Keratinocyte (primary cell): ENCODE data around the gene PCGF1.

Source experiments
- CTCF ChIP-seq, 3 experiments: IDR thresholded peaks in 1 of 3; conservative IDR thresholded peaks in 1 of 3; optimal IDR thresholded peaks in 1 of 3; 2 replicates in 2 of 3; 3 replicates in 1 of 3; pipeline versions ENCODE3 to v1.5.1; 2011; ENCODE audit warnings: low read length in 3 of 3, mild to moderate bottlenecking in 3 of 3, moderate library complexity in 2 of 3, control low read depth in 1 of 3, inconsistent platforms in 1 of 3; ENCODE audit not compliant: insufficient read depth in 2 of 3; ENCODE audit errors: extremely low read depth in 1 of 3
- EZH2 ChIP-seq: IDR thresholded peaks from one replicate; pipeline ENCODE4 v1.6.1; 2012; ENCODE audit warnings: inconsistent platforms, mild to moderate bottlenecking, low read length, moderate library complexity

GRCh38 chr2:74498500-74499266, 8.8 kb downstream of the PCGF1 start:
- TF ChIP-seq CTCF (optimal IDR thresholded peaks at IDR 0.05 in 1 of 3, IDR thresholded peaks at IDR 0.05 in 1 of 3, conservative IDR thresholded peaks at IDR 0.05 in 1 of 3; ENCODE audit: extremely low read depth in 1 of 3, insufficient read depth in 2 of 3, low read length in 3 of 3) (no peak), EZH2 (peak; percentile 87)
